Left ventricle myocardium inferior (tissue), 1 donor: ENCODE results near the gene B3GNT3. TPM values are rescaled to one million over a fixed set of nuclear protein-coding genes. Genes with fewer than 3 reads are reported as not detected.

Experiments used
- DNase-seq: peaks from one replicate; pipeline ENCODE4 v3.0.0-alpha.2; 2020
- H3K27ac ChIP-seq: fragments of 200-600 bp; replicated peaks from 2 replicates; pipeline ENCODE4 v1.8.0; 2021
- H3K27me3 ChIP-seq: fragments of 200-600 bp; 2 replicates; pipeline ENCODE4 v1.8.0; 2021; ENCODE audit warnings: low read depth
- H3K36me3 ChIP-seq: fragments of 200-600 bp; 2 replicates; pipeline ENCODE4 v1.8.0; 2021
- H3K4me1 ChIP-seq: fragments of 200-600 bp; 2 replicates; pipeline ENCODE4 v1.8.0; 2021
- H3K4me3 ChIP-seq: fragments of 200-600 bp; 2 replicates; pipeline ENCODE4 v1.8.0; 2021; ENCODE audit warnings: mild to moderate bottlenecking, moderate library complexity
- H3K9me3 ChIP-seq: fragments of 200-600 bp; replicated peaks from 2 replicates; pipeline ENCODE4 v1.8.0; 2021
- intact Hi-C: fragments of 100-400 bp; cut with micrococcal nuclease; formaldehyde crosslinking; loops from one replicate; pipeline ENCODE4 v1.11.0; 2022
- total RNA-seq: library from RNA; stranded (reverse); fragmentation: NEBNext Ultra II Directional; extraction: Animal tissue kit (Norgen Biotek cat#: 25700); gene quantifications from one replicate; pipeline ENCODE4 v1.2.1, GENCODE V29; 2021
- TF ChIP-seq, protein P1 (sequence below): fragments of 200-600 bp; IDR thresholded peaks from 2 replicates; pipeline ENCODE4 v1.8.0; 2021; ENCODE audit warnings: antibody characterized with exemption, mild to moderate bottlenecking, borderline replicate concordance
- donor health status: DM: no; HTN: yes; CAD: no; lungs with severe emphysema.

B3GNT3 gene
- total RNA-seq, 1 donor from 2014 or later, result not detected

DNA sequence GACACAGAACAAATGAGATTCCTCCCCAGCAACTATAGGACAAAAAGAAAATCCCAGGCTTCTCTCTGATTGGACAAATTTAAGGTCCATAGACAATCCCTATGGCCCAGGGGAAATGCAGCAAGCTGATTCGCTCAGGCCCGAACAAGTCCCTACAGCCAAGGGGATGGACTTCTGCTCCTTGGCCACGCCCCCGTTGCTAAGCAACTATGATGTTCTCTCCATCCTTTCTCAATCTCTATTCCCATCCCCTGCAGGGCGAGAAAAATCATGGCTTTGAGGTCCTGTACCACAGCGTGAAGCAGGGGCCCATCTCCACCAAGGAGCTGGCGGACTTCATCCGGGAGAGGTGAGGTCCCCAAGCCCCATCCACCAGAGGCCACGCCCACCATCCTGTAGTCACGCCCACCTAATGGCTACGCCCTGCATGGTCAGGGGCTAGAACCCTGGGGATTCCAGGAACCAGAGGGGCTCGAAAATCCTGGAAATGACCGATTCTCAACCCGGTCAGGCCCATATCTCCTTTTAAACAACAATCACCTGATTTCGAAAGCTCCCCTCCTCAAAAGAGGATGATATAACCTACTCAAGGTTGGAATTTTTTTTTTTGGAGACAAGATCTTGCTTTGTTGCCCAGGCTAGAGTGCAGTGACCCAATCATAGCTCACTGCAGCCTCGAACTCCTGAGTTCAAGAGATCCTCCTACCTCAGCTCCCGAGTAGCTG is 32.3 kb upstream of the B3GNT3 start:
- no peak for DNase-seq
- intact Hi-C loops, result no loop called here
- Histone ChIP-seq H3K4me1 (peaks cover 10% of the 10 kb centered on the region), H3K4me3 (no peak overlapping the region), H3K27me3 (peaks cover 20% of the 10 kb centered on the region), H3K27ac (no peak overlapping the region), H3K36me3 (no peaks in the 10 kb centered on the region), H3K9me3 (no peaks in the 10 kb centered on the region)
- TF ChIP-seq, protein P1, sequence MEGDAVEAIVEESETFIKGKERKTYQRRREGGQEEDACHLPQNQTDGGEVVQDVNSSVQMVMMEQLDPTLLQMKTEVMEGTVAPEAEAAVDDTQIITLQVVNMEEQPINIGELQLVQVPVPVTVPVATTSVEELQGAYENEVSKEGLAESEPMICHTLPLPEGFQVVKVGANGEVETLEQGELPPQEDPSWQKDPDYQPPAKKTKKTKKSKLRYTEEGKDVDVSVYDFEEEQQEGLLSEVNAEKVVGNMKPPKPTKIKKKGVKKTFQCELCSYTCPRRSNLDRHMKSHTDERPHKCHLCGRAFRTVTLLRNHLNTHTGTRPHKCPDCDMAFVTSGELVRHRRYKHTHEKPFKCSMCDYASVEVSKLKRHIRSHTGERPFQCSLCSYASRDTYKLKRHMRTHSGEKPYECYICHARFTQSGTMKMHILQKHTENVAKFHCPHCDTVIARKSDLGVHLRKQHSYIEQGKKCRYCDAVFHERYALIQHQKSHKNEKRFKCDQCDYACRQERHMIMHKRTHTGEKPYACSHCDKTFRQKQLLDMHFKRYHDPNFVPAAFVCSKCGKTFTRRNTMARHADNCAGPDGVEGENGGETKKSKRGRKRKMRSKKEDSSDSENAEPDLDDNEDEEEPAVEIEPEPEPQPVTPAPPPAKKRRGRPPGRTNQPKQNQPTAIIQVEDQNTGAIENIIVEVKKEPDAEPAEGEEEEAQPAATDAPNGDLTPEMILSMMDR, result no peak

DNA sequence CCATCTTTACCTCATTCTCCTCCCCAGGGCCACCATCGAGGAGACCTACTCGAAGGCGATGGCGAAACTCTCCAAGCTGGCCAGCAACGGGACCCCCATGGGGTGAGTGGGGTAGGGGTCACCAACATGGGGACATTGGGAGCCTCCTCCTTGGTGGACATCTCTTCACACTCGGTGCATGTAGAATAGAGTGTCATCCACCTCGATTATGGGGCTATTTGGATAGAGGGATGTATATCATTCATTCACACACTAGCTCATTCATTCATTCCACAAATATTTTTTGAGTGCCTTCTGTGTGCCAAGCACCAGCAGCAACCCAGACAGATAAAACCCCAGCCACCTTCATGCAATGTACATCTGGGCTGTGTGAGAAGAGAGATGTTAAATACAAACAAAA is 30.6 kb upstream of the B3GNT3 start:
- intact Hi-C loops, result no loop called here
- Histone ChIP-seq H3K36me3 (no peaks in the 10 kb centered on the region), H3K4me1 (peaks cover 10% of the 10 kb centered on the region), H3K9me3 (no peaks in the 10 kb centered on the region), H3K27ac (no peak overlapping the region), H3K27me3 (peaks cover 20% of the 10 kb centered on the region), H3K4me3 (no peak overlapping the region)
- no peak for DNase-seq
- TF ChIP-seq, protein P1, result no peak

DNA sequence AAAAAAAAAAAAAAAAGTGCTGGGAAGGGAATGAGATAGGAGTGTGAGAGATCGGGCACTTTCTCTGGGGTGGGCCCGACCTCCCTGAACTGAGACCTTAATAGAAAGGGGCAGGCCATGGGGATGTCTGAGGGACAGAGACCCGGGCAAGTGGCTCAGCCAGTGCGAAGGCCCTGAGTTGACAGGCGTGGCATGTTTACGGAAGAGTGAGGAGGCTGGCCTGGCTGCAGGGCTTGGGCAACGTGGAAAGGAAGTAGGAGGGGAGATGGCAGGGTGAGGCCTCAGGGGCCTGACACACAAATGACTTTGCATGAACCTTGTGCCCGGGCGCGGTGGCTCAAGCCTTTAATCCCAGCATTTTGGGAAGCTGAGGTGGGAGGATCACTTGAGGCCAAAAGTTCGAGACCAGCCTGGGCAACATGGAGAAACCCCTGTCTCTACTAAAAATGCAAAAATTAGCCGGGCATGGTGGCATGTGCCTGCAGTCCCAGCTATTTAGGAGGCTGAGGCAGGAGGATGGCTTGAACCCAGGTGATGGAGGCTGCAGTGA is 29.8 kb upstream of the B3GNT3 start:
- peaks cover 10% of the 10 kb centered on the region for H3K4me1 ChIP-seq
- no peaks in the 10 kb centered on the region for H3K36me3 ChIP-seq
- intact Hi-C loops, result no loop called here
- peak; percentile 55 for DNase-seq
- H3K27me3 ChIP-seq, result peaks cover 22% of the 10 kb centered on the region
- H3K27ac ChIP-seq, result no peak overlapping the region
- H3K4me3 ChIP-seq, result no peak overlapping the region
- H3K9me3 ChIP-seq, result no peaks in the 10 kb centered on the region
- TF ChIP-seq, protein P1, result no peak

DNA sequence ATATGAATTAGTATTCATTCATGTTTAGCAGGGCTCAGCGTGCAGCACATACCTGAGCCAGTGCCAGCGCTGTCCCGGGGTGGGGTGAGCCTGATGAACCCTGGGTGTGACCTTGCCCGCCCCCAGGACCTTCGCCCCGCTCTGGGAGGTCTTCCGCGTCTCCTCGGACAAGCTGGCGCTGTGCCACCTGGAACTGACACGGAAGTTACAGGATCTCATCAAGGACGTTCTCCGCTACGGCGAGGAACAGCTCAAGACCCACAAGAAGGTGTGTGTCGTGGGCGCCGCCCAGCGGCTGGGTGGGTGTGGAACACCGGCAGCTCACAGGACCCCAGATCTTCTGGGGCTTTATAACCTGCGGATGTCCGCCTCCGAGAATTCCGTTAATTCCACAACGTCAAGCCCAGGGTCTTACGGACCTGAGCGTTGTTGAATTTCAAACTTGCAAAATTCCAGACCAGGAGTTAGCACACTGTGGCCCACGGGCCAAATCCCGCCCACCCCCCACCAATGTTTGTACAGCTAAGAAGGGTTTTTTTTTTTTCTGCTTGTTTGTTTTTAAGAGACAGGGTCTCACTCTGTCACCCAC is 28.3 kb upstream of the B3GNT3 start:
- intact Hi-C loops, result no loop called here

DNA sequence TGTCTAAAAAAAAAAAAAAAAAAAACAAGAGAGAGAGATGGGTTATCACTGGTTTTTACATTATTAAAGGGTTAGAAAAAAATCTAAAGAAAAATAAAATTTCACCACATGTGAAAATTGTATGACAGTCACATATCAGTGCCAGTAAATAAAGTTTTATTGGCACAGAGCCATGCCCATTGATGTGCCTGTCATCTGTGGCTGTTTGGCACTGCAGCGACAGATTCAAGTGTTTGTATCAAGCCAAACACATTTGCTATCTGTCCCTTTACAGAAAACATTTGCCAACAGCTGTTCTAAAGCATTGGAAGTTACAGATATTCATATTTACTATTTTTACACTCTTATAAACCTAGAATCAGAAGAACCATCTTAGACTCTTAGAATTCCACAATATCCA is 27.4 kb upstream of the B3GNT3 start:
- DNase-seq, result no peak
- intact Hi-C loops, result no loop called here
- no peak overlapping the region for H3K27ac ChIP-seq
- TF ChIP-seq, protein P1, result no peak
- peaks cover 22% of the 10 kb centered on the region for H3K27me3 ChIP-seq
- peaks cover 10% of the 10 kb centered on the region for H3K4me1 ChIP-seq
- H3K9me3 ChIP-seq, result no peaks in the 10 kb centered on the region
- H3K4me3 ChIP-seq, result no peak overlapping the region
- no peaks in the 10 kb centered on the region for H3K36me3 ChIP-seq

More for the DNA sequence above, 28.3 kb upstream of the B3GNT3 start:
- Histone ChIP-seq H3K27me3 (peaks cover 23% of the 10 kb centered on the region), H3K4me1 (peaks cover 10% of the 10 kb centered on the region), H3K36me3 (no peaks in the 10 kb centered on the region), H3K9me3 (no peaks in the 10 kb centered on the region), H3K4me3 (peak overlapping the region; percentile 47), H3K27ac (no peak overlapping the region)
- TF ChIP-seq, protein P1, result peak; percentile 86
- peak; percentile 76 for DNase-seq
